NT2/D1 (cell line): ENCODE data around the gene LZTS2.

ENCODE experiments used
- YY1 ChIP-seq: IDR thresholded peaks from 2 replicates; pipeline ENCODE4 v1.6.1; 2011; ENCODE audit not compliant: insufficient read length, insufficient read depth
- ZNF274 ChIP-seq: IDR thresholded peaks from 2 replicates; pipeline ENCODE4 v1.6.1; 2011; ENCODE audit warnings: mild to moderate bottlenecking, low read depth, low read length

GRCh38 chr10:101040851-101041250 lies 41.2 kb downstream of the LZTS2 start:
- no peak for TF ChIP-seq YY1
- no peak for TF ChIP-seq ZNF274
